NT2/D1 (cell line): ENCODE results near the gene CAMK1D.

Source experiments
- DNase-seq: peaks from one replicate; pipeline ENCODE4 v3.0.0-alpha.2; 2011; ENCODE audit warnings: low read depth, low spot score
- H3K27me3 ChIP-seq: 2 replicates; pipeline ENCODE4 v1.6.0; 2011; ENCODE audit warnings: mild to moderate bottlenecking; ENCODE audit not compliant: insufficient read length, insufficient read depth
- H3K36me3 ChIP-seq: 2 replicates; pipeline ENCODE4 v1.6.1; 2011; ENCODE audit warnings: mild to moderate bottlenecking, low read length, mixed read lengths; ENCODE audit not compliant: insufficient read depth, insufficient read length
- H3K4me1 ChIP-seq: 2 replicates; pipeline ENCODE4 v1.5.1; 2011; ENCODE audit not compliant: insufficient read depth, insufficient read length
- H3K4me3 ChIP-seq: 2 replicates; pipeline ENCODE4 v1.5.1; 2011; ENCODE audit warnings: low read depth; ENCODE audit not compliant: insufficient read length
- H3K9ac ChIP-seq: 2 replicates; pipeline ENCODE4 v1.6.0; 2011; ENCODE audit warnings: low read depth; ENCODE audit not compliant: insufficient read length
- H3K9me3 ChIP-seq: 2 replicates; pipeline ENCODE4 v1.5.1; 2011; ENCODE audit warnings: mild to moderate bottlenecking, low read length; ENCODE audit not compliant: insufficient read depth
- SUZ12 ChIP-seq: IDR thresholded peaks from 2 replicates; pipeline ENCODE4 v1.6.1; 2011; ENCODE audit not compliant: insufficient read length, insufficient read depth; ENCODE audit errors: extremely low read depth
- YY1 ChIP-seq: IDR thresholded peaks from 2 replicates; pipeline ENCODE4 v1.6.1; 2011; ENCODE audit not compliant: insufficient read length, insufficient read depth
- ZNF274 ChIP-seq: IDR thresholded peaks from 2 replicates; pipeline ENCODE4 v1.6.1; 2011; ENCODE audit warnings: mild to moderate bottlenecking, low read depth, low read length

Gene CAMK1D

GRCh38 chr10:12829831-12830390 lies 480.6 kb downstream of the CAMK1D start:
- no peaks in the 10 kb centered on the region for H3K36me3 ChIP-seq
- no peak overlapping the region for H3K9ac ChIP-seq
- H3K4me1 ChIP-seq, result no peaks in the 10 kb centered on the region
- DNase-seq, result no peak
- H3K4me3 ChIP-seq, result no peak overlapping the region
- H3K27me3 ChIP-seq, result no peaks in the 10 kb centered on the region
- TF ChIP-seq YY1 (no peak), ZNF274 (no peak), SUZ12 (no peak)
- H3K9me3 ChIP-seq, result no peaks in the 10 kb centered on the region

- Histone ChIP-seq H3K27me3 (no peaks in the 10 kb centered on the region), H3K4me3 (no peak overlapping the region), H3K9me3 (no peaks in the 10 kb centered on the region), H3K36me3 (no peaks in the 10 kb centered on the region), H3K4me1 (no peaks in the 10 kb centered on the region), H3K9ac (no peak overlapping the region)
- no peak for DNase-seq
- TF ChIP-seq ZNF274 (no peak), SUZ12 (no peak), YY1 (no peak)
Observed at GRCh38 chr10:12832096-12832495, 482.7 kb downstream of the CAMK1D start.

- Histone ChIP-seq H3K4me3 (no peak overlapping the region), H3K36me3 (no peaks in the 10 kb centered on the region), H3K27me3 (no peaks in the 10 kb centered on the region), H3K9me3 (no peaks in the 10 kb centered on the region), H3K4me1 (no peaks in the 10 kb centered on the region), H3K9ac (no peak overlapping the region)
- TF ChIP-seq YY1 (no peak), SUZ12 (no peak), ZNF274 (no peak)
- DNase-seq, result no peak
Observed at GRCh38 chr10:12833451-12833850, 484.1 kb downstream of the CAMK1D start.

DNA sequence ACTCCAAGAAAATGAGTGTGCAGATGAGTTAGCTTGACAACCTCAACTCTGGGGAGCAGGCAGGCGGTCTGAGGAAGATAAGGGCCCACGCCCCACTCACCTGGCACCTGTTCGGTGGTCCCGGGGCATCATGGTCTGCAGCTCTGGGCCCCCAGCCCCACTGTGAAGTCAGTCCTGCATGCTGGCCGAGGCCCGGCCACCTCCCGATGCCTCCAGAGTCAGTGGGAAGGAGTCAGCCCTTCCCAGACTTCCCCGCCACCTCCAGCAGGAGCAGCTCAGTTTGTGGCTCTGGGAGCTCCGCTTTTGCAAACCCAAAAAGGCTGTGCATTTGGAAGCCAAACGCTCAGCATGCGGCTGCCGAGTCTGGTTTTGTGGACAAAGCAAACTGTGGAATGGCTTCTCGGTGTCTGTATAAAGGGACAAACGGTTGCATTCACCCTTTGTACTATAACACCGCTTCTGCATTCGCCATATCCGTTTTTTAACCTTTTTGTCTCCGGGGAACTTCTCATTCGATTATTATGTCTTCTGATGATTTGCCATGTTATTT lies 484.8 kb downstream of the CAMK1D start:
- TF ChIP-seq SUZ12 (no peak), ZNF274 (no peak), YY1 (no peak)
- H3K27me3 ChIP-seq, result no peaks in the 10 kb centered on the region
- H3K9me3 ChIP-seq, result no peaks in the 10 kb centered on the region
- no peaks in the 10 kb centered on the region for H3K4me1 ChIP-seq
- no peak overlapping the region for H3K4me3 ChIP-seq
- no peaks in the 10 kb centered on the region for H3K36me3 ChIP-seq
- no peak overlapping the region for H3K9ac ChIP-seq
- DNase-seq, result no peak

DNA sequence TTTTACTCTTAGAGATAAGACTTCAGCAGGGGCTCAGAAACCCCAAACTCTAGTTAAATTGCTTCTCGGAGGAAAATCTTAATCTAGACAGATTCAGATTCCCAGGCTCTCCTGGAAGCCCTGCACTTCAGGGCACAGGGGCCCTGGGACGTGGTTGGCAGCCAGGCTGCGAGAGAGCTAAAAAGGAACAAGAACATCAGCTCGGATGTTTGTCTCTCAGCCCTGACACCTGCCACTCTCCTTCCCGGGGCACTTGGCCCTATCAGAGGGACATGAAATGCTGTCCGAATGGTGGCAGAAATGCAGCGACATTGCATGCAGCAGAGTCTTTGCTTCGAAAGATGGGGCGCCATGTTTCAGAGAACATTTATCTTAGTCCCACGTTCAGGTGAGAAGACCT lies 485.4 kb downstream of the CAMK1D start:
- Histone ChIP-seq H3K9ac (no peak overlapping the region), H3K9me3 (no peaks in the 10 kb centered on the region), H3K36me3 (no peaks in the 10 kb centered on the region), H3K4me3 (no peak overlapping the region), H3K27me3 (no peaks in the 10 kb centered on the region), H3K4me1 (no peaks in the 10 kb centered on the region)
- DNase-seq, result no peak
- TF ChIP-seq SUZ12 (no peak), ZNF274 (no peak), YY1 (no peak)

DNA sequence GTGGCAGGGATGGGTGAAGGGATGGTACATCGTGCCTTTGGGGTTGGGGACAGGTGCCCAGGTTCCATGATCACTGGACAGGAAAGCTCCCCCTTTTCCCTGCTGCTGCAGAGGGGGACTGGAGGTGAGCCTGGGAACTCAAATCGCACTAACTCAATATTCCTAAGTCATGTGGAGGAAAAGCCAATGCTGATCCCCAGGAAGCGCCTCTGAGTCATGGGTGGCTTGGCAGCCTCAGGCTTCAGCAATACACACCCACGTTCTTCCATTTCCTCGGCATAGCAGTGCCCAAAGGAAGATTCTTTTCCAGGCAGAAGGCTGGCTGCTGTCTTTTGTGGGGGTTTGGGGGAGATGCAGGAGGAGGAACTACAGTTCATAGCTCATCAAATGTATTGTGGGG lies 486.4 kb downstream of the CAMK1D start:
- Histone ChIP-seq H3K4me3 (no peak overlapping the region), H3K9ac (no peak overlapping the region), H3K27me3 (no peaks in the 10 kb centered on the region), H3K9me3 (no peaks in the 10 kb centered on the region), H3K36me3 (no peaks in the 10 kb centered on the region), H3K4me1 (no peaks in the 10 kb centered on the region)
- TF ChIP-seq ZNF274, result no peak
- no peak for TF ChIP-seq YY1
- TF ChIP-seq SUZ12, result no peak
- DNase-seq, result no peak

DNA sequence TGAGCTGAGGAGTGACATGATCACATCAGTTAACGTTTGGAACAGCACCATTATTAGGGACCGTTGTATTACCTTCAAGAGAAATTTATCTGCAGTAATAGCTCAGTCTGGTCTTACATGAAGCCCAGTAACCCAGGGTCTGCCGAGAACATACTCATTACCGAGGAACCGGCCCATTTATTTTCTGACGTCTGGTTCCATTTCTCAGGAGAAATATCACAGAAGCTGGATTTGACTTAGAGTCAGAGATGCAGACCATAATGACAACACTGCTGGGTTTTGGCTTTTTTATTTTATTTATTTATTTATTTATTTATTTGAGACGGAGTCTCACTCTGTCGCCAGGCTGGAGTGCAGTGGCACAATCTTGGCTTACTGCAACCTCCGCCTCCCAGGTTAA lies 489.0 kb downstream of the CAMK1D start:
- Histone ChIP-seq H3K36me3 (no peaks in the 10 kb centered on the region), H3K4me1 (no peaks in the 10 kb centered on the region), H3K9me3 (no peaks in the 10 kb centered on the region), H3K27me3 (no peaks in the 10 kb centered on the region), H3K4me3 (no peak overlapping the region), H3K9ac (no peak overlapping the region)
- no peak for DNase-seq
- TF ChIP-seq YY1 (no peak), ZNF274 (no peak), SUZ12 (no peak)
